ENCODE results near the gene CASP5.
"Not testable (repeated sequence)": the region's sequence is repeated elsewhere in the genome, so short reads cannot be mapped to it uniquely, and the experiment has no call there.

Gene CASP5

DNA sequence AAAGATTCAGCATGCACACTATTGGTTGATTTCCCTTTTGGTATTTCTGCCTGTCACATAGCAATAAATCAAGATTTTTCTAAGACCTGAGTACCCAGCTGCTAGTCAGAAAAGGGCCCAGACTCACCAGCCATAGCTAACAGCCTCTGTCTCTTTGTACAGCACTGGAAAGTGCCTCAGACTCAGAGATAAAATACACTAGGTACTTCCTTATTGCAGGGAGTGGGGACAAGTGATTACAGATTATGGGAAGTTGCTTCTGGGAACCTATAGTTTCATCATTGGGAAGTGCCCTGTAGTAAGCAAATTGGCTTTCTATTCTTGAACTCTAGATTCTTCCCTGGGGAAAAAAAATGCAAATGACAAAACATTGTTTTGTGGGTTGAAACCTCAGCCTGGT is at the start of gene CASP5:
Gene CASP5, minus strand, starts transcription at position 166 of the 400 bp plus-strand sequence. Its CDS starts 32 bp downstream, at position 134.
- no peak for DNase-seq

- DNase-seq = not testable (repeated sequence)
Observed at GRCh38 chr11:105072080-105072479, 49.1 kb upstream of the CASP5 start.

DNA sequence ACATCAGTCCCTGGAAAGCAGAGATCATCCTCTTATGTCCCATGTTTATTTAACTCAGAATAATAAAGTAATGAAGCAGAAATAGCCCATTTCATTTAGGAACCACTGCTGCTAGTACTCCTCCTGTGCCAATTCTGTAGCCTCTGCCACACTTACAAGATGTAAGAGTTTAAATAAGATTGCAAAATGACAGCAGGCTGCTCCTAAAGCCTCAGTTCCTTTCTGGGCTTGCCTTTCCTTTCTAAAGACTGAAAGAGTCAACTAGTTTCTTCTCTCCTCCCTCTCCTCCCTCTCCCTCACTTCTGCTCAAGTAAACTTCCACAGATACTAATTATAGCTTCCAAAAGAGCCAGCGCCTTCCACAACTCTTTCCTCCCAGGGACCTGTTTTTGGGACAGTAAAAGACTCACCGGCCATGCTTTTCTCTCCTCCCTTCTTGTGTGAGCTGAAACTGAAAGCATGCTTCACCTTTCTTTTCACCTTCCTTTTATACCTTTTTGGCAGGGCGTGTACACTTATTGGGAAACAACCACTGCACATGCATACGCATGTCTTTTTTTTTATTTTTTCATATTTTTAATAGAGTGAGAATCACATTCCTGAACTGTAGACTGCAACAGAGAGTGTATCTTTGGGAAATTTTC is 48.2 kb upstream of the CASP5 start:
- no peak for DNase-seq

DNA sequence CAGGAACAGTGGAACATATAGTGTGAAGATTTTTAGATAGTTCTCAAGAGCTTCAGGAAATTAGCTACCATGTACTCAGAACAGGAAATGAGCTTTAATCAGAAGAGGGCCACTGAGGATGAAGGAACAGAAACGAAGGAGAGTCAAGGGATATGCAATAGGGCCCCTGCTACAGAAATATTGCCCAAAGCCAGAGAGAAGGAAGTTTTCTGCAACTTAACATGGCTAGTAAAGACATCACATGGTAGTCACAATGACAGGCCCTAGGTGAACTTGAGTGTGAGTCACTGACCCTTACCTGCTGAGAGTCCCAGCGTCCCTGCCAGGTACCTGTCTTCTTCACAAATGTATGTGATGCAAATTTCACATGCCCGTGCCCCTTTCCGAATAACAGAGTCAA is 47.3 kb upstream of the CASP5 start:
- no peak for DNase-seq

DNA sequence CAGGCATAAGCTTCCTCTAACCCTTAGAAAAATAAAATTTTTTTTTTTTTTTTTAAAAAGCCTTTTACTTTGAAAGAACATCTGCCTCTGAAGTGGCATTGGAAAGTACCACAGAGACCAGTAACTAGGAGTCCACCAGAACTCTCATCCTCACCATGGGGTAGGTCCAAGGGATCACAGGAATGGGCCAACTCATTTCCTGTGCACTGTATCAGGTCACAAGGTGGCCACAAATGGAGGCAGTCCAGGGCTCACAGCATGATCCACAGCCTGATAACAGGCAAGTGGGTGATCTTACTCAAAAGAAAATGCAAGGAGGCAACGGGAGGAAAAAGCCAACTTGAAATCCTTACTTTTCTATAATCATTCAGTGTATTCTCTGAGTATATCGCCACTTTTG is 46.8 kb upstream of the CASP5 start:
- DNase-seq = not testable (repeated sequence)

DNA sequence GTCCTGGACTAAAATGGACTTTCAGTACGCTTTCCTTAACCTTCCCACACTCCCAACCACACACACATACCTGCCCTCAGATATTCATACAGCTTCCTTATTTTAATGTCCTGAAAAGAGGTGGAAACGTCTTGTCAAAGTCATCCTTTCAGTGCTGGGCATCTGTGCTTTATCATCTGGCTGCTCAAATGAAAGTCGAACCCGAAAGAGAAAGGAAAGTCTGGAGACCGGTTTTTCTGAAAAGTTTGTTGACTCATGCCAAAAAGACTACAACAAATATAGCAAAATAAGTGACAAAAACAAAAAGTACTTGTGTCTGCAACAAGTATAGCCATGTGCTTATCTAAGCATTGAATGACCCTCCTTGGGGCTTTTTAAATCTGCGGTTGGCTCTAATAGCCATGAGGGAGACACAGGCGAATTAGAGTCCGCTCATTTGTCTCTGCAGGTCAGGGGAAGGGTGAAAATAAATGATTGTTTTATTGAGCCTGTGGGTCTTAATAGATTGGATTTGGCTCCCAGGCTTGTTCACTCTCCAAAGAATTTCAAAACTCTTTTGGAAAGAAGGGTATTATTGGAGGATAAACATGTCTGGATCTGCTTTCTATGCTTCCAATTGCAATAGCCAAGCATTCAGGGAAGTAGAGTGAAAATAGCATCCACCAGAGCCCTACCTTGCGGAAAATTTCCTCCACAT is 40.4 kb upstream of the CASP5 start:
- DNase-seq = not testable (repeated sequence)

DNA sequence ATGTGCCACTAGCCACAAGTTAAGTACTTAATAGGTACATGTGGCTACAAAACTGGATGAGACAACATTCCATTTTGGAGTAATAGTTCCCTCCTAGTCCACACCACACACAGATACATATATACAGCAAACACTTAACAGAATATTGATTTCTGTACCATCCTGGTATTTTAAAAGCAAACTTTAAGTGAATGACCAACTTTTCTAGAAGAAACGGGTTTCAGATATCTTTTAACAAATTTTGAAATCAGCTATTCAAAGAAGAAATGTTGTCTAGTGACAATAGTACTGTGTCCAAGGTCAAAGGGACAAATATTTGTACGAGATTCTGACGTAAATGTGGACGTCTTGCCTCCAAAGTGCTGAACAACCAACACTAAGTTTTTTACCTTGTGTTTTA is 34.5 kb upstream of the CASP5 start:
- DNase-seq = no peak

DNA sequence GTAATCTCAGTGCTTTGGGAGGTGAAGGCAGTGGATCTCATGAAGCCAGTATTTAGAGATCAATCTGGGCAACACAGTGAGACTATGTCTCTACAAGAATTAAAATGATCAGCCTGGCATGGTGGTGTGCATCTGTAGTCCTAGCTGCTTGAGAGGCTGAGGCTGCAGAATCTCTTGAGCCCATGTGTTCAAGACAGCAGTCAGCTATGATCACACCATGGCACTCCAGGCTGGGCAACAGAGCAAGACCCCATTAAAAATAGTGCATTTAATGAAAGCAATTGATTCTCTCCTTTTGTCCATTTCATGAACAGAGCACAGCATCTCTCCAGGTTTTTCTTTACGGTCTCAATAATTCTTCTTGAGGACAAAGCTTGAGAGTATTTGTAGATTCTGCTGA is 33.5 kb upstream of the CASP5 start:
- DNase-seq = no peak

DNA sequence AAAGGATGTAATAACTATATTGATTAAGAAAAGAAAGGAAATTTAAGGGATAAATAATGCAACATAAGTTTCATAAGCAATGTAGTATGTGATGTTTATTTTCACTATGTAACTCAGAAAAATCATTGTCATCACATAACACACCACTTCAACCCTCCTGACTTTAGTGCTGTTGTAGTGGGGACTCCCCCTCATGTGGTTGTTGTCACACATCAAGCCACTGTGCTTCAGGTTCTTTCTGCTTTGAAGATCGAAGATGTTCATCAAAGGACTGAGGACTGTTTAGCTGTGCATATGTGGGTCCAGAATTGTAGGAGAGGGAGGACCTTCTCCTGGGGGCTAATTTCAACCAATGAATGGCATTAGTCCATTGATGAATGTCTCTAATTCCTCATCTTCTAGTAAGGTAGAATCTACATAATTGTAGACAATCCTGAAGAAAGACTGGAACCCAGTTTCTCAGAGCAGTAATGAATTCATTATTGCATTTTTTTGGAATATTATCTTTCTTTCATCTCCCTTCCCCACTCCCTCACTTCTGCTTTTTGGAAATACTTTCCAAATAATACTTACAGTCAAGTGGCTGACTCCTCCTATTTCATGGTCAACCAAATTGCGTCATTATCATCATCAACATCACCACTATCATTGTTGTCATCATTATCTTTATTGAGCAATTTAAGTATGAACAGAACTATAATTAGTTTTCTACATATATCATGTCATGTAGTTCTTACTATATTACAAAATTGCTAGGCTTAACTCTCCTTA is 31.9 kb upstream of the CASP5 start:
- no peak for DNase-seq

GRCh38 chr11:105052487-105052886 is 29.5 kb upstream of the CASP5 start:
- no peak for DNase-seq

DNA sequence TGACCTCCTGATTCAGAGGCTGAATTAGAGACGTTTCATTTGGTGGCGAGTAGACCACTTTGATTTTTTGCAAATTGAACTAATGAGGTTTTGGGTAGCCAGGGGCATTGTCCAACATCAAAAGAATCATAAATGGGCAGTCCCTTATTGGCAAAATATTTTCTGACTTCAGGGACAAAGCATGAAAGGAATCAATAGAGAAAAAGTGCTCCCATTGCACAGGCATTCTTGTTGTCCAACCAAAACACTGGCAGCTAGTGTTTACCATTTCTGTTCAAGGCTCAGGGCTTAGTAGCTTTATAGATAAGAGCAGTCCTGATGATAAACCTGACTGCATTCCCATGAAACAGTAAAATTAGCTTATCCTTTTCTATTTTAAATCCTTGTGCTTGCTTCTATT is 28.6 kb upstream of the CASP5 start:
- no peak for DNase-seq

- DNase-seq = no peak
Observed at GRCh38 chr11:105049481-105049880, 26.5 kb upstream of the CASP5 start.

DNA sequence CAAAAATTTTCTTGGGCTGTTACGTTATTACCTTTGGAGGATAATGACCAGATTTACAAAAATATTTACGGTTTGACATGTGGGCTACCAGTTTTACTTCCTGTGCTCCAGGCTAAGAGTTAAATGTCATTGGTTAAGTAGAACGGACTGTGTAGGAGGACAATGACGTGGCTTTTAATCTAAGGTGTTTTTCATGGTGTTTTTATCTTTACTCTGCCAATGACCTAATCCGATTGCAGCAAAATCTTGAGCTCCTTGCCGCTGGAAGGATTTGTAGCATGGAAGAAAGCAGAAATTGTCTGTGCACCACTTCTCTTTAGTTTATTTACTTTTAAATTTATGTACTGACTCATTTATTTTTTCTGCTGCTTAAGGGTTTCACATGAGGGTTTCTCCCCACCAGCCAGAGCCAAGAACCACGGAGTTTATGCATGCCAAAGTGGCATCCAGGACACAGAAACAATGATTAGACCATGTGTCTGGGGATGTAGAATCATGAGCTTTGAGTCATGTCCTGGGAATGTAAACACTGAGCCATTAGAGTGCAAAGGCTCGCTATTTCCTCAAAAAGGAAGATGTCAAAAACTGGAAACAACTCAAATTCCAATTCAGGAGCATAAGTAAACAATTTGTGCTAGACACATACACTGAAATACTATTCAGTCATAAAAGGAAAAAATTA is 24.1 kb upstream of the CASP5 start:
- DNase-seq = no peak

DNA sequence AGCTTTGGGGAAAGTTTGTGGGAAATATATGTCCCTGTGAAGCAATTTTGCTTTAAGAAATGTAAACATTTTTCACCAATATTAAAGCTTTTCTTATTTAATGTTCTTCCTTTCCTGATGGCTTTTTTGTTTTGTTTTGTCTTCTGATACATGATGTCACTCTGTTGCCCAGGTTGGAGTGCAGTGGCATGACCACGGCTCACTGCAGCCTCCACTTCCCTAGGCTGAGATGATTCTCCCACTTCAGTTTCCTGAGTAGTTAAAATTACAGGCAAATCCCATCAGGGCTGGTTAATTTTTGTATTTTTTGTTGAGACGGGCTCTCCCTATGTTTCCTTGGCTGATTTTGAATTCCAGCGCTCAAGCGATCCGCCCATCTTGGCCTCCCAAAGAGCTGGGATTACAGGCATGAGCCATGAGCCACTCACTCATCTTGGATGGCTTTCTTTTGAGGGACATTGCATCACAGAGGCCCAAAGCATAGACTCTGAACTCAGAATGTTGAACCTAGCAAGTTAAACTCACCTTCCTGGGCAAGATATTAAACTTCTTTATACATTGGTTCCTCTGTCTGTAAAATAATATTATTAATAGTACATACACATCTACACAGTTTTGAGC is 22.8 kb upstream of the CASP5 start:
- DNase-seq = no peak

DNA sequence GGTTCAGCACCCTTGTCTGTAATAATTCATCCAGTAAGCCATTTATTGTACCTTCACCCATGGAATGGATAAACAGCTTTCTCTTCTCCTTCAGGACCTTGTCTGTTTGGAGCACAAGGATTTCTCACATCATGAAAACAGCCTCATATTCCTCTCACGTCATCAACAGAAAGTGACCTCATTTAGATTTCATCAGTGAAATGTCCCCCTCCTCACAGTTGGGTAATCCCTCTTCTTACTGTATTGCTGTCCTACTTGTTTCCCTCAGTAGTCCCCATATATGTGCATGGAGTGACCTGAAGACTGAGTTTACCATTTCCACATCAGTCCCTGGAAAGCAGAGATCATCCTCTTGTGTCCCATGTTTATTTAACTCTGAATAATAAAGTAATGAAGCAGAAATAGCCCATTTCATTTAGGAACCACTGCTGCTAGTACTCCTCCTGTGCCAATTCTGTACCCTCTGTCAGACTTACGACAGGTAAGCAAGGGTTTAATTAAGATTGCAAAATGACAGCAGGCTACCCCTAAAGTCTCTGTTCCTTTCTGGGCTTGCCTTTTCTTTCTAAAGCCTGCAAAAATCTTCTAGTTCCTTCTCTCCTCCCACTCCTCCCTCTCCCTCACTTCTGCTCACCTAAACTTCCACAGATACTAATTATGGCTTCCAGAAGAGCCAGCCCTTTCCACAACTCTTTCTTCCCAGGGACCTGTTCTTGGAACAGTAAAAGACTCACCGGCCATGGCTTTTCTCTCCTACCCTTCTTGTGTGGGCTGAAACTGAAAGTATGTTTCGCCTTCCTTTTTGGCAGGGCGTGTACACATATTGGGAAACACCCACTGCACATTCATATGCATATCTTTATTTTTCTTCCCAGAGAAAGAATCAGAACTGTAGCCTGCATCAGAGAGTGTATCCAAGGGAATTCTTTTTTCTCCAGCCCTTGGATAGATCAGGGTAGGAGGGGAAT is 21.9 kb upstream of the CASP5 start, which contains the start of gene CARD16:
Gene CARD16, minus strand, starts transcription at position 779 of the 968 bp plus-strand sequence. Its CDS starts 38 bp downstream, at position 741.
- DNase-seq = peak; percentile 3

DNA sequence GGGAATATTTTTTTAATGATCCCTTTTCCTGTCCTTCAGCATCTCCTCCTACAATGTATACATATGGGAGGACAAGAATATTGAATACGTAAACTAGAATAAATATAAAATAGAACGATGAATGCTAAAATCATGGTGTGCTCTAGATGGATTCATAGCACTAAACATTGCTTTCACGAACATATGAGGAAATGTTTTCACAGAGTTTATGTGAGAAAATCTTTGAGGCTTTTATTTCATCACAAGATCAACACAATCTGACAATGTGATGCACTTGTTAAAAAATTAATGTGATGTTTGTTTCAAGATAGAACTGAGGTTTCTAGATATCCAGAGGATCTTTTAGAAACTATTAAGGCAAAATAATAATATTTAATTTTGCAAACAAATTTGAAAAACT is 19.2 kb upstream of the CASP5 start:
- no peak for DNase-seq

- no peak for DNase-seq
Observed at GRCh38 chr11:105040703-105041102, 17.7 kb upstream of the CASP5 start.

DNA sequence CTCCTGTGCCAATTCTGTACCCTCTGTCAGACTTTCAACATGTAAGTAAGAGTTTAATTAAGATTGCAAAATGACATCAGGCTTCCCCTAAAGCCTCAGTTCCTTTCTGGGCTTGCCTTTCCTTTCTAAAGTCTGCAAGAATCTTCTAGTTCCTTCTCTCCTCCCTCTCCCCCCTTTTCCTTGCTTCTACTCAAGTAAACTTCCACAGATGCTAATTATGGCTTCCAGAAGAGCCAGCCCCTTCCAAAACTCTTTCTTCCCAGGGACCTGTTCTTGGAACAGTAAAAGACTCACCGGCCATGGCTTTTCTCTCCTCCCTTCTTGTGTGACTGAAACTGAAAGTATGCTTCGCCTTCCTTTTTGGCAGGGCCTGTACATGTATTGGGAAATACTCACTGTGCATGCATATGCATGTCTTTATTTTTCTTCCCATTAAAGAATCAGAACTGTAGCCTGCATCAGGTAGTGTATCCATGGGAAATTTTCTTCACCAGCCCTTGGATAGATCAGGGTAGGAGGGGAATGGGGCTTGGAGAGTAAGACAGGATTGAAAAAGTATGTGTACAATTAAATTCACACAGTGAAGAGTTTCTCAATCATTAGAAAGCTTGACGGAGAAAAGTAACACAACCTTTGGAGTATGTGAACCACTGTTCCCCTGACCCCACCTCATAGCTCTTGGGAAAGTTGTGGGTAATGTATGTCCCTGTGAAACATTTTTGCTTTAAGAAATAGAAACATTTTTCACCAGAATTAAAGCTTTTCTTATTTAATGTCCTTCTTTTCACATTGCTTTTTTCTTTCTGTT is 12.0 kb upstream of the CASP5 start, which contains the start of gene CASP1:
Gene CASP1, minus strand, starts transcription at position 332 of the 808 bp plus-strand sequence. Its CDS starts 31 bp downstream, at position 301.
- DNase-seq = no peak

GRCh38 chr11:105034388-105034787 is 11.4 kb upstream of the CASP5 start:
- not testable (repeated sequence) for DNase-seq

GRCh38 chr11:105033781-105034180 is 10.8 kb upstream of the CASP5 start:
- no peak for DNase-seq

Data from stimulated activated CD4-positive, alpha-beta T cell treated with anti-CD3 and anti-CD28 coated beads, Interleukin-4, amount 100 ng/mL, for 1 hour (primary cell).